Ecto neural progenitor cell (in vitro differentiated cells): Measurements from ENCODE around the gene IFT80.

ENCODE experiments used
- DNase-seq: peaks from one replicate; pipeline ENCODE4 v3.0.0-alpha.2; 2018; ENCODE audit warnings: low spot score

IFT80 gene

DNA sequence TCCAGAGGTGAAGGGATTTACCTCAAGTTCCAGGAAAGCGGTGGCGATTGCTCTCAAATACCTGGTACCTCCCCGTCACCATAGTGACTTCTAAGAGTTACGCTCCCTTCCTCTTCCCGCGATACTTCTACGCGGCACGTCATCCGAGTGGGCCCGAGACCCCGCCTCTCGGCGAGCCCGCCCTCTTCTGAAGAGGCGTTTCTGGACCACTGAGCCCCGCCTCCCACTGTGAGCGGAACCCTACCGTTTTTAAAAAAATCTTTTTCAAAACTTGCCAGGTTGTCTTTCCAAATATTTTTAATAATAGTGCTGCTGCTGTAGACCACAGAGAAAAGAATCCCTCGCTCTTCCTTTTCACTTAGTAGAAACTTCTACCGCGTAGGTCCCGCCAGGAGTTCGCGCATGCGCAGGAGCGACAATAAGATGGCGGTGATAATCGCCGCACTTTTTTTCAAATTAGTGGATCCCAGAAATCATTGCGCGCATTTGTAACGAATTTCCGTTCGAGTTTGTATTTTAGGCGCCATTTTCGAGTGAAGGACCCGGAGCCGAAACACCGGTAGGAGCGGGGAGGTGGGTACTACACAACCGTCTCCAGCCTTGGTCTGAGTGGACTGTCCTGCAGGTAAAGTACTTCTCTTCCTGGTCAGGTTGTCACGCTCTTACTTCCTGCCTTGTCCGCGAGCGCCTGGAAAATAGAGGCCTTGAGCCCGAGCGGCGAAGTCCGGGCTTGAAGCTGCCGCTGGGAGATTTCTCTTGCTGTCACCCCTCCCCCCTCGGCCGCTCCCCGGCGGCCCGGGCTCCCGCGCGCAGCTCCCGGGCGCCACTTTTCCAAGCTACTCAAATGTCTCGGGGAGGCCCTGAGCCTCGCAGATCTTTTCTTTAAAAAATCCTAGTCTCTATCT, at the start of gene IFT80, which contains the start of gene SMC4:
Gene IFT80 (minus strand): TSS at position 101 of the 905 bp plus-strand sequence. CDS start 14,625 bp downstream, outside the sequence.
Gene SMC4 (plus strand): TSS at position 526 of the 905 bp plus-strand sequence. CDS start 1,177 bp downstream, outside the sequence.
- peak; percentile 94 for DNase-seq

DNA sequence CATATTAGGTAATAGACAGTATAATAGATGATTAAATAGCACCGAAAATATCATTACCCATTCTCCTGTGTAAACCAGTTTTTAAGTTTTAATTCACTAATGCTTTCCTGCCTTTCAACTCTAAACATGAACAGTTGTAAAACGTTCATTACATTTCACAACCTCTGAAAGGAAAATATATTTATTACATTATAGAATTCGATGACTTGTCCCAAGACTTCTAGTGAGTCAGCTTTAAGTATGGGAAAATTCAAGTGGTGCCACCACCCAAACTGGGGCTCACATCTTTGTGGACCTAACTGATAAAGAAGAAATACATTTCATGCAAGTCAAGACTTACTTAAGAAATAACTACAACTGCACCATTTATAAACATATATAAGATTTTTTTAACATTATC, 48.5 kb upstream of the IFT80 start:
- DNase-seq: no peak

- DNase-seq: no peak
Measured at GRCh38 chr3:160446522-160447056, 47.6 kb upstream of the IFT80 start.

DNA sequence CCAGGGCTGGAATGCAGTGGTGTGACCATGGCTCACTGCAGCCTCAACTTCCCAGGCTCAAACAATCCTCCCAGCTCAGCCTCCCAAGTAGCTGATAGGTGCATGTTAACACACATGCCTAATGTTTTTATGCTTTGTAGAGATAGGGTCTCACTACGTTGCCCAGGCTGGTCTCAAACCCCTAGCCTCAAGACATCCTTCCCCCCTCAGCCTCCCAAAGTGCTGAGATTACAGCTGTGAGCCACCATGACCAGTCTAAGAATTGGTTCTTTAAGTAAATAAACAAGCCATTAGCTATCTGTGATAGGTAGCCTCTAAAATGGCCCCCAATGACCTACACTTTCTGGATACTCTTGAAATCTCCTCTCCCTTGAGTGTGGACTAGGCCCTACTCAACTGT, 46.8 kb upstream of the IFT80 start:
- no peak for DNase-seq

- DNase-seq: no peak
Measured at GRCh38 chr3:160444411-160444810, 45.4 kb upstream of the IFT80 start.

DNA sequence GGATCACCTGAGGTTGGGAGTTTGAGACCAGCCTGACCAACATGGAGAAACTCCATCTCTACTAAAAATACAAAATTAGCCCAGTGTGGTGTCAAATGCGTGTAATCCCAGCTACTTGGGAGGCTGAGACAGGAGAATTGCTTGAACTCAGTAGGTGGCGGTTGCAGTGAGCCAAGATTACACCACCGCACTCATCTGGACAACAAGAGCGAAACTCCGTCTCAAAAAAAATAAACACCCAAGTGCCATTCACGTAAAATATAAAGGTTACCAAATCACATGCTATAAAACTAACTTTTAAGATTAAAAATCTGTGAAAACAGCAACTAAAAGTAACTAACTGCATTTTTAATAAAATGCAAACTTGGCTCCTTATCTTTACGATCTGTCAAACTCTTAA, 41.7 kb upstream of the IFT80 start:
- no peak for DNase-seq

DNA sequence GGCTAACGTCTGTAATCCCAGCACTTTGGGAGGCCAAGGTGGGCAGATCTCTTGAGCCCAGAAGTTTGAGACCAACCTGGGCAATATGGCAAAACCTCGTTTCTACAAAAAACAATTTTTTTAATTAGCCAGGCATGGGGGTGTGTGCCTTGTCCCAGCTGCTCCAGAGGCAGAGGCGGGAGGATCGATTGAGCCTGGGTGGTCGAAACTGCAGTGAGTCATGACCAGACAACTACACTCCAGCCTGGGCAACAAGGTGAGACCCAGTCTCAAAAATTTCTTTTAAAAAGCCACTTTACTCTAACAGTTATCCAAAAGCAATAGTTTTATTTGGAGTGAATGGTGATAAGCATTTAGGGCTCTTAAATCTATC, 38.0 kb upstream of the IFT80 start:
- no peak for DNase-seq

GRCh38 chr3:160435747-160436146, 36.7 kb upstream of the IFT80 start:
- no peak for DNase-seq

GRCh38 chr3:160435095-160435494, 36.1 kb upstream of the IFT80 start:
- no peak for DNase-seq

GRCh38 chr3:160434071-160434470, 35.0 kb upstream of the IFT80 start:
- no peak for DNase-seq

DNA sequence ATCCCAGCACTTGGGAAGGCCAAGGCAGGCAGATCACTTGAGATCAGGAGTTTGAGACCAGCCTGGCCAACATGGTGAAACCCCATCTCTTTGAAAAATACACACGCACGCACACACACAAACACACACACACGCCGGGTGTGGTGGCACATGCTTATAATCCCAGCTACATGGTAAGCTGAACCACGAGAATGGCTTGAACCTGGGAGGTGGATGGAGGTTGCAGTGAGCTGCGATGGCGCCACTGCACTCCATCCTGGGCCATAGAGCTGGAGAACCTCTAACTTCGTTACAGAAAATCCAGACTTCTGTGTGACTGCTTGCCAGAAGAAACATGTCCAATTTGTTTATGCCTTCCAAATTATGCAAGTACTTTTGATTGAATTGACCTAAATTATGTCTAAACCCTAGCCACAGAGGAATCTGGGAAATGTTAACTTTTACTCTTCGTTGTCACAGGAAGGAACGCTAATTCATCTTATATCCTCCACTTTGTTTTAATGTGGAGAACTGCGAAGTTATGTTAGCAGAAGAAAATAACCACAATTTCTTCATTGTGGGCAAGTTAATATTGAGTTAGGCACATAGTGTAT, 28.9 kb upstream of the IFT80 start:
- no peak for DNase-seq

GRCh38 chr3:160417311-160417710, 18.3 kb upstream of the IFT80 start:
- no peak for DNase-seq

DNA sequence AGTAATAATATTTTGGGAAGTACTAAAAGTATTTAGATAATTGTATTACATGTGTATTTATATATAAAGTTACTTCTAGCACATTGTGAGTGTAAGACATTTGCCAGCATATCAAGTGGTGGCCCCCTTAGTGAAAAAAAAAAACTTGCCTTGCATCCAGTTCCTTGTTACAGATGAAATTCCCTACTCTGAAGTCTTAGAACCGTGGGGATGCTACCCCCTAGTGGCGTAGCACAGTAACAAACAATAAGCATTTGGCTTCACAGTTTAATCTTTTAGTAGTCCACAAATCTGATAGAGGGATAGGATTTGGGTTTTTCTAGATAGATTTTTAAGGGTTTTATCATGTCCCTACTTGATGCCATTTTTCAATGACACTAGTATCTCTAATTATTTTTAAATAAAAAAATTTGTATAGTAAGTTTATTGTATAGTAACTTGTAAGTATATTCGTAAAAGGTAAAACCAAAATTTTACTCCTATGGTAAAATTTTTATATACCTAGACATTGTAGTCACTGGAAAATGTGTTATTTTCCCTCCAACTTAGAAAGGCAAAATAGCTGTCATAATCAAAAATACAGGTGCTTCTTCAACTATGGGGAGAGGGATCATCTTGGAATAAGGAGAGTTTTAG, 14.7 kb upstream of the IFT80 start:
- peak; percentile 66 for DNase-seq

- DNase-seq: no peak
Measured at GRCh38 chr3:160412477-160412876, 13.5 kb upstream of the IFT80 start.

DNA sequence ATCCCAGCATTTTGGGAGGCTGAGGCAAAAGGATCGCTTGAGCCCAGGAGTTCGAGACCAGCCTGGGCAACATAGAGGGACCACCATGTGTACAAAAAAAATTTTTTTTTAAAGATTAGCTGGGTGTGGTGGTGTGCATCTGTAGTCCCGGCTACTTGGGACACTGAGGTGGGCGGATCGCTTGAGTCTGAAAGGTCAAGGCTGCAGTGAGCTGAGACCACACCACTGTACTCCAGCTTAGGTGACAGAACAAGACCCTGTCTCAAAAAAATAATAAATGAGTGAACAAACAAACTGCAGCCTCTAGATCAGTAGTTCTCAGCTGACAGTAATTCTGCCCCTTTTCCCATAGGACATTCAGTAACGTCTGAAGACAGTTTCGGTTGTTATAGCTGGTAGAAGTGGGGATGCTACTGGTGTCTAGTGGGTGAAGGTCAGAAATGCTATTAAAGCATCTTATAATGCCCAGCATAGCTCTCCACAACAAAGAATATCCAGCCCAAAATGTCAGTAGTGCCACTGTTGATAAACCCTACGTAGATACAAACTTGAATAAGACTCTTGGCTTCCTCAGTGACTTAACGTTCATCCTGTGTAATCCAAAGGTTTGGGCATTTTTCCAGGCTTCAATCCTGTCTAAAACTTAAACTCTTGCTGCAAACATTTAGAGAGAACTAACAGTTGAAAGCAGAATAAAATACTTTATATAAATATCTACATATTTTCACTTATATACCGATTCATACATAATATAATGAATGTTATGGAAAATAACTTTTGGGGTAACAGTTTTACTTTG, 11.0 kb upstream of the IFT80 start:
- no peak for DNase-seq

- DNase-seq: no peak
Measured at GRCh38 chr3:160403796-160404470, 4.9 kb upstream of the IFT80 start.

DNA sequence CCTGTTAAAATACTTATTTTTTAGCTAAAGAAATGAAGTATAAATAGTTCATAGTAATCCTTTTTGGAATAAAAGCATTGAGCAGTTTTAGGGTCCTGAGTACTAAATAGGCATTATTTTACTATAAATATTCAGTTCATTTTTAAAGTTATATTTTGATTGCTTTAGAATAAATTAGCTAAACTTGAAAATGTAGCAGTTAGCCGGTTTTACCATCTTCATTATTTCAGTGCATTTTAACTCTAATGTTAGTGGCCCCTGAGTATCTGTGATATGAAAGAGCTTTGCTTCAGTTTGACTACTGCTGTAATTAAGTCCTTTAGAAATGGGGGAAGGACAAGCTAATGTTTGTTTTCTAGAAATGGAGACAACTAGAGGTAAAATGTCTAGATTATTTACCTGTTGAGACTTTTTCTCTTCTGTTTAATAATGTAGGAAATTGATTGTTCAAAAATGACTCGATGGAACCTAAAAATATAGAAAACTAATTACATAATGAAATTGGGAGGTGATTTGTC, 4.1 kb upstream of the IFT80 start:
- DNase-seq: no peak

- no peak for DNase-seq
Measured at GRCh38 chr3:160402221-160403027, 3.4 kb upstream of the IFT80 start.

DNA sequence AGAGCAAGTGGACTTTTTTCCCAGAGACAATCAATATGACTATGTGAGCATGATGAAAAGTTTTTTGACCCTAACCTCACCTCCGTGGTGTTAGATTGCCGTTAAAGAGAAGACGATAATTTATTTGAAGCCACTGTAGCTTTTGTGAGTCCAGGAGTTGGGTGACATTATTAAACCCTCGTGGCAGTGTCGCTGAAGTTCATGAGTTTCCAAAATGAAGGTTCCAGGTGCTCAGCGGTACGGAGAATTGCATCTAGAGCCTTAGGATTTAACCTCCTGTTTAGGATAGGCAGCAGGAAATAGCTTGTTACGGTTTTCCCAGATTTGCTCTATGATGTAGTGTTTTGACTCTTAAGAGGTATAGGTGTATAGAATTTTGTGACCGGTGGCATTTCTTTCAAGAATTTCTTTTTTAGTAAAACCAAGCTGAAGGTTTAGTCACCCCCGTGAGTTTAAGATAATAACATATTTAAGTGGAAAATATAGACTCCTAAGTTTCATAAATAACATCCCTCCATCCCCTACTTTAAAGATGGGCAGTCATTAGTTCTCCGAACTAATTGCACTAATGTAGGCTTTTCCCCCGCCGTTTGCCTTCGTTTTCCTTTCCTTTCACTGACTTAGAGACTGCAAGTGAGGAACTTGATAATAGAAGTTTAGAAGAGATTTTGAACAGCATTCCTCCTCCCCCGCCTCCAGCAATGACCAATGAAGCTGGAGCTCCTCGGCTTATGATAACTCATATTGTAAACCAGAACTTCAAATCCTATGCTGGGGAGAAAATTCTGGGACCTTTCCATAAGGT, 2.5 kb upstream of the IFT80 start:
- no peak for DNase-seq
